GM18858 (cell line): ENCODE measurements around the gene TNFAIP1.

ENCODE experiments used
- ATAC-seq: cut with Tn5 transposase; IDR thresholded peaks from one replicate; pipeline ENCODE4 v1.9.1; 2021; ENCODE audit not compliant: unreplicated experiment

Gene TNFAIP1

DNA sequence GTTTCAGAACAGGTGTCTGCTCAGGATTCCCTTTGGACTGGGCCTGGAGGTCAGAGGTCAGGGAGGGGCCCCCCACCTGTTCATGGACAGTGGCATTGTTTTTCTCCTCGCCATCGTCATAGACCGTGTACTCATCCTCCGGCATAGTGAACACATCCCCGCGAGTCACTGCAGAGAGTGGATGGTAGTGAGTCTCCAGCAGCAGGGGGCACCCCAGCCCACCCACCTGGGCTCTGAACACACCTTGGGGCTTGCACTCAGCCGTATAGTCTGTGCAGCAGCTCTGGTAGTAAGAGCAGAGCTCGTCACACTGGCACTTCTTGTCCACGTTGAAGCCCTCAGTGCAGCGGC is 34.1 kb downstream of the TNFAIP1 start:
- ATAC-seq: no peak

- ATAC-seq: no peak
These were observed 34.6 kb downstream of the TNFAIP1 start, which contains the start of gene VTN for GRCh38 chr17:28370035-28370743. Gene VTN (minus strand): TSS chr17:28370307. CDS start chr17:28370203, 104 bp downstream.

DNA sequence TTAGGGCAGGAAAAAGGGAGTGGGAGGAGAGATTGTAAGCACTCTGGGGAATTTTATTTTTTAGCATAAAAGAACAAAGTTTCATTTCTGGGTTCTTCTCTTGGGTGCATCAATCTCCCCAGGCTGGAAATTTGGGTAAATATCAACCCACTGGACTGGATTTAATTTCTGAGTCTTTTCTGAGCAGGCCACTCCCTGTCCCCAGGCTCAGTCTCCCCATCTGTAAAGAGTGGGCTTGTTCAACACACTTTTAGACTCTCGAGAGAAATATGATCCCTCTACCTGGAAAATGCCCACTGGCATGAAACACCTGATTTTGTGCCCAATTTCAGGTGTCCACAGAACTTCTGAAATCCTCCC is 35.2 kb downstream of the TNFAIP1 start:
- ATAC-seq: no peak

GRCh38 chr17:28371245-28372202 is 36.0 kb downstream of the TNFAIP1 start, which contains the start of gene SARM1:
Gene SARM1 (plus strand): TSS chr17:28371694. CDS start chr17:28372033, 339 bp downstream.
- ATAC-seq: peak; percentile 60

DNA sequence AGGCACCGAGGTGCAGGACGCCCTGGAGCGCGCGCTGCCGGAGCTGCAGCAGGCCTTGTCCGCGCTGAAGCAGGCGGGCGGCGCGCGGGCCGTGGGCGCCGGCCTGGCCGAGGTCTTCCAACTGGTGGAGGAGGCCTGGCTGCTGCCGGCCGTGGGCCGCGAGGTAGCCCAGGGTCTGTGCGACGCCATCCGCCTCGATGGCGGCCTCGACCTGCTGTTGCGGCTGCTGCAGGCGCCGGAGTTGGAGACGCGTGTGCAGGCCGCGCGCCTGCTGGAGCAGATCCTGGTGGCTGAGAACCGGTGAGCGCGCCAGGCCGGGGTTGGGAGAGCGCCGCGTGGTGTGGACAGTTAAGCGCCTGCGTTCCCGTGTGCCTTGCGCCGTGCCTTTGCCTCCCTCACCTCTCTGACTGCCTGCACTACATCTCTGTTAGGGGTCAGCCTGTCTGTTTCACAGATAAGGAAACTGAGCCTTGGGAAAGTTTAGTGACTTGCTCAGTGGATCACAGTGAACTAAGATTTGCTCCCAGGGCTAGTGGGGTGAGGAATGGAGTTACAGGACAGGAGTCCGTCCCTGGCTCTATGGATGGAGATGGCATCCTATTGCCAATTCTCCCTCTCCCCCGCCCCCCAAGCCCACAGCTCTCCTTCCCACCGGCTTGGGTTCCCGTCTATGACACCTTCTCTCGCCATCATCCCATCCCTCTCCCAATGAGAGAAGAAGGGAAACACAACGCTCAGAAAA is 36.8 kb downstream of the TNFAIP1 start:
- no peak for ATAC-seq

GRCh38 chr17:28372945-28373274 is 37.3 kb downstream of the TNFAIP1 start:
- ATAC-seq: no peak

DNA sequence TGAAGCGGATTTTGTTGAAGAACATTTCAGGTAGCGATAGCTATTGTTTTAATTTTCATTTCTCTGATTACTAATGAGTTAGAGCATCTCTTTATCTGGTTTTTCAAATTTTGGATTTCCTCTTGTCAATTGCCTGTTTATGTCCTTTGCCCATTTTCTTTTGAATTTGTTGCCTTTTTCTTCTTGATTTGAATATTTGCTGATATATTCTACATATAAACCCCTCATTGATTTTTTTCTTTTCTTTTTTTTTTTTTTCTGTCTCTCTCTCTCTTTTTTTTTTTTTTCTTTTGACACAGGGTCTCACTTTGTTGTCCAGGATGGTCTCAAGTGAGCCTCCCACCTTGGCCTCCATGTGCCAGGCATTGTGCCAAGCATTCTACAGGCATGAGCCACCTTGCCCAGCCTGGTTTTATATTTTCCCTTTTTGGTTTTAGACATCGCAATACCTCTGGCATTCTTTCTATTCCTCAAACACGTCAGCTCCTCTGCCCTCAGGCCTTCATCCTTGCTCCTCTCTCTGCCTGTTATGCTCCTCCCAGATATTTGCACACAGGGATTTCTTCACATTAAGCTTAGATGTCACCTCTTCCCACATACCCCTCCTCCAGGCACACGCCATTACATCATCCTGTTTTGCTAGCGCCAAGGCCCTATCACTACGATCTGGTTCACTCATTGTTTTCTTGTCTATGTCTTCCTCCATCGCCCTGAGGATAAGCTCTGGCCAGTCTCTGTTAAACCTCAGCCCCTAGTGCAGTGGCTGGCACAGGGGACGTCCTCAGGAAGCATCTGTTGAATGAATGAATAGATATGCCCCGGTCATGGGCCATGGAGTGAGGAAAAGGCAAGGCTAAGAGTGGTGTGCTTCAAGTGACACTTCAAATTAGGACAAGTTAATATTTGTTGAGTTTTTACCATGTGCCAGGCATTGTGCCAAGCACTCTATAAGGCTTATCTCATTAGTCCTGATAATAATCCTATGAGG is 44.5 kb downstream of the TNFAIP1 start:
- no peak for ATAC-seq

GRCh38 chr17:28381141-28381825 is 45.7 kb downstream of the TNFAIP1 start:
- ATAC-seq: no peak

GRCh38 chr17:28384281-28385036 is 48.9 kb downstream of the TNFAIP1 start:
- ATAC-seq: no peak

DNA sequence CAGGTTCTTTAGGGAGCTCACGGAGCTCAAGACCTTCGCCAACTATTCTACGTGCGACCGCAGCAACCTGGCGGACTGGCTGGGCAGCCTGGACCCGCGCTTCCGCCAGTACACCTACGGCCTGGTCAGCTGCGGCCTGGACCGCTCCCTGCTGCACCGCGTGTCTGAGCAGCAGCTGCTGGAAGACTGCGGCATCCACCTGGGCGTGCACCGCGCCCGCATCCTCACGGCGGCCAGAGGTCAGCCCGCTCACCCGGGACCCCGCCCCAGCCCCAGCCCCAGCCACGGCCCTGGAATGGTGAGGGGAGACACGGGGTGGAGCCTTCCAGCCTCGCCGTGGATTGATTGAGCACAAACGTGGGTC is 49.5 kb downstream of the TNFAIP1 start:
- no peak for ATAC-seq

DNA sequence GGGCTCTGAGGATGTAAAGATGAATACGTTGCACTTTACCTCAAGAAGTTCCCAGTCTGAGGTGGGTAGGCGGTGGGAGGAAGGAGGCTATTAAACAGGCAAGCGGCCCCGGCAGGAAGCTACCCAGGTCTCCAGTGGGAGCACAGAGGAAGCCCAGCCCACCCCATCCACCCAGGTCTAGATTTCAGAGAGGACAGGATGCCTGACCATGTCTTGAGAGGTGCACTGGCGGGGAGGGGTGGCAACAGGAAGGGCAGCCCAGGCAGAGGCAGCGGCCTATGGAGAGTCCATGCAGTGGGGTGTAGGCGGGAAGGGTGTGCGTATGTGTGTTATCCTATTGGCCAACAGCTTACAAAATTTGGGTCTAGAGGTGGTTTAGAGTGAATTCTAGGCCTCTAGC is 49.8 kb downstream of the TNFAIP1 start:
- no peak for ATAC-seq

DNA sequence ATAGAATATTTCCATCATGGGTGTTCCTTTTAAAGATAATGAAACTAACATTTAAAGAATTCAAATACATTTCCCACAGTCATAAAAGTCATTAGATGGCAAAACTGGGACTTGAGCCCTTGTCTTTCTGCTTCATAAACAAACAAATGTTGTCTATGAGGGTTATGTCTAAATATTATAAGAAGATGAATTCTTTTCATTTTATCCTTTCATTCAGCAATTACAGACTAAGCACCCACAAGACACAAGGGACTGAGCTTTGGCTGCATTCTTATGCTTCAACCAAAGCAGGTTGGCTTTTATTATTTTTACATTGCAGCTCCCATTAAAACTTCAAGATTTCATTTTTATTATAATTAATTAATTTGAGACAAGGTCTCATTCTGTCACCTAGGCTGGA is 50.8 kb downstream of the TNFAIP1 start:
- no peak for ATAC-seq

DNA sequence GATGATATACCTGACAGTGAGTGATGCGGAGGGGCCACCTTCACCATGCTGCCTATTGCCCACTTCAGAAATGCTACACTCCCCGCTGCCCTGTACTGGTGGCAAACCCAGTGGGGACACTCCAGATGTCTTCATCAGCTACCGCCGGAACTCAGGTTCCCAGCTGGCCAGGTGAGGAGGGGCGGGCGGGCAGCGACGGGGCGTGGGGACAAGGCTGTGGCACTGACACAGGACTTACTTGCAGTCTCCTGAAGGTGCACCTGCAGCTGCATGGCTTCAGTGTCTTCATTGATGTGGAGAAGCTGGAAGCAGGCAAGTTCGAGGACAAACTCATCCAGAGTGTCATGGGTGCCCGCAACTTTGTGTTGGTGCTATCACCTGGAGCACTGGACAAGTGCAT is 52.5 kb downstream of the TNFAIP1 start:
- no peak for ATAC-seq

DNA sequence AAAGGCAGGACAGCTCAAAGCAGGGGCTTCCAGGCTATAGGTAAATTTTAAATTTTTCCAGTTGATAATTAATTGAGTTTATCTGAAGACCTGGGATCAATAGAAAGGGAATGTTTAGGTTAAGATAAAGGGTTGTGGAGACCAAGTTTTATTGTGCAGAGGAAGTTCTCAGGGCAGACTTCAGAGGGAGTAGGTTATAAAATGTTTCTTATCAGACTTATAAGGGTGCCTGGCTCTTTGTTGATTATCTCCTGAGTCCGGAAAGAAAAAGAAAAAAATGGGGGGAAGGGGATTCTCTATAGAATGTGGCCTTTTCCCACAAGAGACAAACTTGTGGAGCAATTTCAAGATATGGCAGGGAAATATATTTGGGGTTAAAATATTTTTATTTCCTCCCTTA is 54.6 kb downstream of the TNFAIP1 start:
- ATAC-seq: no peak

- ATAC-seq: no peak
These were observed 55.0 kb downstream of the TNFAIP1 start for GRCh38 chr17:28390563-28390962.

DNA sequence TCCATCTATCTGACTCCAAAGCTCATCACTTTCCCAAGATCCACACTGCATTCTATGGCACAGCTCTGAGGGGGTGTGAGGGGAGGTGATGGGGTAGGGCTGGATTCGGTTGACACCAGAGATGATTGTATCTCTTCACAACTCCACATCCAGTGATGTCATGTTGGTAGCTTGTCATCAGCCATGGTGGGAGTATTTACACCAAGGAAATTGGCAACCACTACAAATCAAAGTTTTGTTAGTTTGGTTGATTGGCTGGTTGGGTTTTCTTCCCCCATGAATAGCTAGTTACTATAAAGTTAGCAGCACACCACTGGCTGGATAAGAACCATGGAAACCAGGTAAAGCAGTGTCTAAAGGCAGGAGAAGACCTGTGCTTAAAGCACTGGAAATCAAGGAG is 55.4 kb downstream of the TNFAIP1 start:
- no peak for ATAC-seq

DNA sequence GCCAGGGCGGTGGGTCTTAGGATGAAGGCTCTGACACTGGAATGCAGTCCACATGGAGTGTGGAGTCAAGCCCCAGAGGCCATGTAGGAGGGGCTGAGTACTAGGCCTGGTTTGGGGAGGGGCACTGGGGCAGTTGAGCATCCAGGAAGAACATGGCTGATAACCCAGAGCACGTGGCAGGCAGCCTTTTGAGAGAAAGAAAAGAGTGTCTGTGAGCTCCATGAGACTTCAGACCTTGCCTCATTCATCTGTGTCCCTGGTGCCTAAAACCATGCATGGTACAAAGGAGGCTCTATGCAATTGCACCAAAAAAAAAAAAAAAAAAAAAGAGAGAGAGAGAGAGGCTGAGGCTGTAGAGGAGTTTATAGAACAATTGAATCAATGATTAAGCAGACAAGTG is 55.8 kb downstream of the TNFAIP1 start:
- ATAC-seq: no peak

DNA sequence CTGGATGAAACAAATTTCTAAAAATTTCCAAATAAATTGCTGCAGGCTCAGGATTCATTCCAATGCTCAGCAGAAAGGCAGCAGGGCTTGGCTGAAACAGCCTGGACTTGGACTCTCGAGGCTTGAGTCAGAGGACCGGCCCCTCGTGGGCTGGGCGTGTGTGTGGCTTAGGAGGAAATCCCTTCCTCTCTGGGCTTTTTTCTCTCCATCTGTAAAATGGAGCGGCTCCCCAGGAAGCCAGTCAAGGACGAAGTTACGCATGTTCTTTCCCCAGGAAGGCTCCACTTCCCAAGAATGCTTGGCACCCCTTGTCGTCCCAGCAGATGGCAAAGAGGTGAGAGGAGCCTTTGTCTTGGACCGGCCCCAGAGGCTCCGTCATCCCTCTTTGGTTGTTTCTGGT is 56.9 kb downstream of the TNFAIP1 start:
- ATAC-seq: no peak
